Peyer's patch (tissue), 4 donors: Measurements from ENCODE around the gene ULK1. TPM values are rescaled to one million over a fixed set of nuclear protein-coding genes. Genes with fewer than 3 reads are reported as not detected.

Experiments
- DNase-seq, 3 donors: peaks; one replicate each; pipeline ENCODE4 v3.0.0-alpha.2; 2017 to 2019
- H3K27ac ChIP-seq, 4 donors: fragments of 200-600 bp; sonication (generic); one replicate each; pipeline ENCODE4 v1.5.1; 2016 to 2019
- H3K27me3 ChIP-seq, 2 donors: fragments of 200-600 bp; sonication (generic); one replicate each; pipeline ENCODE4 v1.5.1; 2019
- H3K36me3 ChIP-seq, 3 donors: fragments of 200-600 bp; sonication (generic); one replicate each; pipeline ENCODE4 v1.5.1; 2016 to 2019
- H3K4me1 ChIP-seq, 4 donors: fragments of 200-600 bp; sonication (generic); one replicate each; pipeline ENCODE4 v1.5.1; 2016 to 2019
- H3K4me3 ChIP-seq, 4 donors: fragments of 200-600 bp; sonication (generic); 1 replicate in 3 of 4; 2 replicates in 1 of 4; pipeline ENCODE4 v1.5.1; 2016 to 2019; ENCODE audit warnings: mild to moderate bottlenecking in 1 of 4
- H3K9me3 ChIP-seq, 4 donors: fragments of 200-600 bp; sonication (generic); one replicate each; pipeline ENCODE4 v1.5.1; 2016 to 2019; ENCODE audit warnings: mild to moderate bottlenecking in 1 of 4
- POLR2A ChIP-seq, 2 donors: fragments of 450-650 bp; IDR thresholded peaks; one replicate each; pipeline ENCODE4 v1.5.1; 2017; ENCODE audit warnings: antibody characterized with exemption in 2 of 2, mild to moderate bottlenecking in 2 of 2, moderate library complexity in 2 of 2
- total RNA-seq, 4 donors: library from RNA; depleted of rRNA; stranded (reverse); fragments of >200 nt; gene quantifications; one replicate each; pipeline ENCODE4 v1.1.0, GENCODE V29; 2016
- TF ChIP-seq, protein P1 (sequence below), 6 experiments: fragments of 450-650 bp in 4 of 6; fragments of 200-600 bp in 2 of 6; sonication (generic) in 1 of 6; IDR thresholded peaks; one replicate each; pipeline ENCODE4 v1.5.1; 2017 to 2019; ENCODE audit warnings: antibody characterized with exemption in 6 of 6, mild to moderate bottlenecking in 3 of 6, moderate library complexity in 1 of 6

Gene ULK1
- total RNA-seq, 4 donors from 2014 or later, result 25.2 to 54.1 (median 38.8) TPM

DNA sequence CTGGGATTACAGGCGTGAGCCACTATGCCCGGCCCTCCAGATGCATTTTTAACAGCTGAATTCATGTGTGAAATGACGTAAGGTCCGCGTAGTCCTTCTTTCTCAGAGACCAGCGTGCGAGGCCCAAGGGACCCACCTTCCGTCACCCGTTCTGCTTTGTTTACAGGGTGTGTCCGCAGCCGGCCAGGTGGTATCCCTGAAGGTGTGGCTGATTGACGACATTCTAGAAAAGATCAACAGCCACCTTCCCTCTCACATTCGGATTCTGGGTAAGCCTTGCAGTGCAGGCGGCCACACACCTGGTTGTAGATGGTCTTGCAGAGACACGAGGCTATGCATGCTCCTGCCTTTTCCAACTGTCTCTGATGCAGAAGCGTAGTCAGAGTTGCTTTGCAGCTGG is 44.6 kb downstream of the ULK1 start:
- Histone ChIP-seq H3K36me3 (peaks cover 0 to 45% (median 0%) of the 10 kb centered on the region in 3 donors), H3K4me1 (no peaks in the 10 kb centered on the region), H3K9me3 (no peaks in the 10 kb centered on the region), H3K27ac (peak overlapping the region in 1 of 4 donors; percentile 65), H3K27me3 (no peaks in the 10 kb centered on the region), H3K4me3 (no peak overlapping the region)
- peak in 1 of 3 donors; percentile 66 for DNase-seq
- TF ChIP-seq, protein P1, sequence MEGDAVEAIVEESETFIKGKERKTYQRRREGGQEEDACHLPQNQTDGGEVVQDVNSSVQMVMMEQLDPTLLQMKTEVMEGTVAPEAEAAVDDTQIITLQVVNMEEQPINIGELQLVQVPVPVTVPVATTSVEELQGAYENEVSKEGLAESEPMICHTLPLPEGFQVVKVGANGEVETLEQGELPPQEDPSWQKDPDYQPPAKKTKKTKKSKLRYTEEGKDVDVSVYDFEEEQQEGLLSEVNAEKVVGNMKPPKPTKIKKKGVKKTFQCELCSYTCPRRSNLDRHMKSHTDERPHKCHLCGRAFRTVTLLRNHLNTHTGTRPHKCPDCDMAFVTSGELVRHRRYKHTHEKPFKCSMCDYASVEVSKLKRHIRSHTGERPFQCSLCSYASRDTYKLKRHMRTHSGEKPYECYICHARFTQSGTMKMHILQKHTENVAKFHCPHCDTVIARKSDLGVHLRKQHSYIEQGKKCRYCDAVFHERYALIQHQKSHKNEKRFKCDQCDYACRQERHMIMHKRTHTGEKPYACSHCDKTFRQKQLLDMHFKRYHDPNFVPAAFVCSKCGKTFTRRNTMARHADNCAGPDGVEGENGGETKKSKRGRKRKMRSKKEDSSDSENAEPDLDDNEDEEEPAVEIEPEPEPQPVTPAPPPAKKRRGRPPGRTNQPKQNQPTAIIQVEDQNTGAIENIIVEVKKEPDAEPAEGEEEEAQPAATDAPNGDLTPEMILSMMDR (IDR thresholded peaks at IDR 0.05), result no peak
- no peak for TF ChIP-seq POLR2A (IDR thresholded peaks at IDR 0.05)

GRCh38 chr12:131940141-131940547 is 45.7 kb downstream of the ULK1 start:
- no peaks in the 10 kb centered on the region for H3K27me3 ChIP-seq
- DNase-seq, result peak in 2 of 3 donors; percentile 10 to 44
- no peak overlapping the region for H3K4me3 ChIP-seq
- H3K36me3 ChIP-seq, result peaks cover 0 to 41% (median 0%) of the 10 kb centered on the region in 3 donors
- H3K27ac ChIP-seq, result peak overlapping the region in 2 of 4 donors; percentile 40 to 65
- TF ChIP-seq POLR2A (IDR thresholded peaks at IDR 0.05), result no peak
- TF ChIP-seq, protein P1 (IDR thresholded peaks at IDR 0.05), result no peak
- H3K4me1 ChIP-seq, result no peaks in the 10 kb centered on the region
- H3K9me3 ChIP-seq, result no peaks in the 10 kb centered on the region

- Histone ChIP-seq H3K9me3 (no peaks in the 10 kb centered on the region), H3K27me3 (no peaks in the 10 kb centered on the region), H3K4me1 (no peaks in the 10 kb centered on the region), H3K36me3 (peaks cover 0 to 32% (median 0%) of the 10 kb centered on the region in 3 donors), H3K27ac (no peak overlapping the region), H3K4me3 (no peak overlapping the region)
- DNase-seq, result peak in 1 of 3 donors; percentile 36
- no peak for TF ChIP-seq POLR2A (IDR thresholded peaks at IDR 0.05)
- TF ChIP-seq, protein P1 (IDR thresholded peaks at IDR 0.05), result no peak
Measured at GRCh38 chr12:131941116-131941986, 46.9 kb downstream of the ULK1 start.

DNA sequence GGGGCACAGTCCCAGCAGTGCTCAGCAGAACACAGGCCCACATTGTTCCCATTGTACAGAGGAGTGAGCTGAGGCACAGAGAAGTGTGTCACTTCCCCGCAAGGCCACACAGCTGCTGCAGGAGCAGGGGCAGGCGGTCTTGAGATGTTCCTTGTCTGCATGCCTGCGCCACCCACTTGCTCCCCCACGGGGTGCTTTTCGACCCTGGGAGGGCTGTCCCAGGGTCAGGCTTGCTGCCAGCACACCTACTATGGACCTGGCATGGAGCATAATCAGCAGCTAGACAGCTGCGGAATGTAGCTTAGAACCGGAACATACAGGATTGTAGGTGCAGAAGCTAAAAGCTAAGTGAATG is 47.5 kb downstream of the ULK1 start:
- Histone ChIP-seq H3K4me3 (no peak overlapping the region), H3K27me3 (no peaks in the 10 kb centered on the region), H3K9me3 (no peaks in the 10 kb centered on the region), H3K4me1 (no peaks in the 10 kb centered on the region), H3K27ac (no peak overlapping the region), H3K36me3 (peaks cover 0 to 32% (median 0%) of the 10 kb centered on the region in 3 donors)
- TF ChIP-seq POLR2A (IDR thresholded peaks at IDR 0.05), result no peak
- TF ChIP-seq, protein P1 (IDR thresholded peaks at IDR 0.05), result no peak
- peak in 1 of 3 donors; percentile 41 for DNase-seq

DNA sequence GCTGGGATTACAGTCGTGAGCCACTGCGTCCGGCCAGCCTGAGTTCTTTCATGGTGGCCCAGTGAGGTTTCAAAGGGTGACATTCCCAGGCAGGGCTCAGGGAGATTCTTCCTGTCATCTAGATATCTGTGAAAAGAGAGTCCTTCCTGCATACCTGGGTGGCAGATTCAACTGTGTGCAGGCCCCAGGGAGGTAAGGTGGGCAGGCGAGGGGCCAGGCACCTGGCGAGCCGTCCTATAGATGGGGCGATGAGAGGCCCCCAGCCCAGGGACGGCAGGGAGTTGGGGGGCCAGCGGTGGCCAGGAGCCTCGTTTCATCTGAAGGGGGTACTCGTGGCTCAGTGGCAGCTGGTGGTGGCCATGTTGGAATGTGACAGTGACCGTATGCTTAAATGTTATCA is 48.2 kb downstream of the ULK1 start:
- Histone ChIP-seq H3K27me3 (no peaks in the 10 kb centered on the region), H3K27ac (no peak overlapping the region), H3K4me3 (no peak overlapping the region), H3K36me3 (peaks cover 0 to 32% (median 0%) of the 10 kb centered on the region in 3 donors), H3K9me3 (no peaks in the 10 kb centered on the region), H3K4me1 (no peaks in the 10 kb centered on the region)
- TF ChIP-seq, protein P1 (IDR thresholded peaks at IDR 0.05), result no peak
- no peak for TF ChIP-seq POLR2A (IDR thresholded peaks at IDR 0.05)
- peak in 1 of 3 donors; percentile 34 for DNase-seq
